Omental fat pad (tissue), 4 donors: ENCODE results near the gene APRT. TPM values are rescaled to one million over a fixed set of nuclear protein-coding genes. Genes with fewer than 3 reads are reported as not detected.

ENCODE experiments used
- ATAC-seq: fragments of 150-250 bp; one replicate; pipeline ENCODE4 v1.9.1; 2016; ENCODE audit warnings: mild to moderate bottlenecking, moderate library complexity; ENCODE audit not compliant: low FRiP score
- DNase-seq: peaks from one replicate; pipeline ENCODE4 v3.0.0-alpha.2; 2019; ENCODE audit warnings: low spot score
- CTCF ChIP-seq, 3 donors: fragments of 450-650 bp; IDR thresholded peaks; one replicate each; pipeline ENCODE4 v1.5.1; 2016 to 2017; ENCODE audit warnings: antibody characterized with exemption in 3 of 3, mild to moderate bottlenecking in 3 of 3, moderate library complexity in 2 of 3
- total RNA-seq, 4 donors: library from RNA; depleted of rRNA; stranded (reverse); fragments of >200 nt; gene quantifications; one replicate each; pipeline ENCODE4 v1.1.0, GENCODE V29; 2016

APRT gene
- total RNA-seq, 4 donors from 2014 or later, result 94.4 to 127 (median 115) TPM

DNA sequence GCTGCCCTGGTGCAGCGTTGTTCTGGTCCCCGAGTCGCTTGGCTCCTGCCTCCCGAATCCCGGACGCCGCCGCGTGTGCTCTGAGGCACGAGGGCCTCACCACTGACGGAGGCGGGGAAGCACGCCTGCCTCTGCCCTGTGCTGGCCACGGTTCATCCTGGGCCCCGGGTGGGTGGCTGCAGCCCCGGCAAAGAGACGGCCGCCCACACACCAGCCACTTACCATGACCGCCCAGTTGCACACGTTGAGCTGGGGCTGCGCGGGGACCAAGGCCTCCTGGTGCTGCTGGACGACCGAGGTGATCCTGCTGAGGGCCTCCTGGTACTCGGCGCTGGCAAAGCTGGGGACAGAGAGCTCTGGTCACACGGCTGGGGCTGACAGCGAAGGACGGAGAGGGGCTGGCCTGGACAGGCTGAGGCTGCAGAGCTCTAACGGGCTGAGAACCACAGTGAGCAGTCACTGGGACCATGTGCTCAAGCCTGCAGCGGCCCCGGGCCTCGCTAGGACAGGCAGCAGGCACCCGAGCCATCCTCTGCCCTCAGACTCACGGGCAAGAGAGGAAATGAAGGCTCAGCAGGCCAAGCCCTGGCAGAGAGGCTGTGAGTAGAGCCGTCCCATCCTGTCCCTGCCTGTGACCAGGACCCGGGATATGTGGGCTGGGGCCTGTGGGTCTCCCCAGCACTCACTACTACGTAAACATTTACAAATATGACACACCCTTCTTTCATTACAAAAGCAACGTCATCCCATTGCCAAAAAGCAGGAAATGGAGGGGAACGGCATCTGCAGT, 6.3 kb upstream of the APRT start:
- no peak for TF ChIP-seq CTCF (IDR thresholded peaks at IDR 0.05)
- ATAC-seq, result no peak
- DNase-seq, result no peak

GRCh38 chr16:88816736-88817535, 5.2 kb upstream of the APRT start:
- DNase-seq (no peak), ATAC-seq (no peak)
- no peak for TF ChIP-seq CTCF (IDR thresholded peaks at IDR 0.05)

- no peak for DNase-seq
- ATAC-seq, result no peak
- no peak for TF ChIP-seq CTCF (IDR thresholded peaks at IDR 0.05)
Measured at GRCh38 chr16:88815901-88816589, 4.3 kb upstream of the APRT start.

- ATAC-seq, result no peak
- TF ChIP-seq CTCF (IDR thresholded peaks at IDR 0.05), result no peak
Measured at GRCh38 chr16:88815227-88815626, 3.5 kb upstream of the APRT start.

DNA sequence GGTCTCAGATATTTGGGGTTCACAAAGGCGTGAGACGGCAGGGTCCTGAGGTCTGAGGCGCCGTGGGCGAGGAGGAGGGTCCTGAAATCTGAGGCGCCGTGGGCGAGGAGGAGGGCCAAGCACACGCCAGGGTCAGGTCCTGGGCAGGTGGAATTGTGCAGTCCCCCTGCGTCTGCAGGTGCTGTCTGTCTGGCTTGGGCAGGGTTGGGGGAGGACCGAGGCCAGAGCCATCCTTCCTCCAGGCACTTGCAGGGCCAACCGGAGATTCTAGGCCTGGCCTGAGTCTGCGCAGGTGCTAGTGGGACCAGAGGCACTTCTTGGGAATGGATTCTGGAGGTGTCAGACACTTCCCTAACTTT, 2.4 kb upstream of the APRT start:
- no peak for DNase-seq
- ATAC-seq, result no peak
- no peak for TF ChIP-seq CTCF (IDR thresholded peaks at IDR 0.05)

More at GRCh38 chr16:88815227-88815626, 3.5 kb upstream of the APRT start:
- no peak for DNase-seq

DNA sequence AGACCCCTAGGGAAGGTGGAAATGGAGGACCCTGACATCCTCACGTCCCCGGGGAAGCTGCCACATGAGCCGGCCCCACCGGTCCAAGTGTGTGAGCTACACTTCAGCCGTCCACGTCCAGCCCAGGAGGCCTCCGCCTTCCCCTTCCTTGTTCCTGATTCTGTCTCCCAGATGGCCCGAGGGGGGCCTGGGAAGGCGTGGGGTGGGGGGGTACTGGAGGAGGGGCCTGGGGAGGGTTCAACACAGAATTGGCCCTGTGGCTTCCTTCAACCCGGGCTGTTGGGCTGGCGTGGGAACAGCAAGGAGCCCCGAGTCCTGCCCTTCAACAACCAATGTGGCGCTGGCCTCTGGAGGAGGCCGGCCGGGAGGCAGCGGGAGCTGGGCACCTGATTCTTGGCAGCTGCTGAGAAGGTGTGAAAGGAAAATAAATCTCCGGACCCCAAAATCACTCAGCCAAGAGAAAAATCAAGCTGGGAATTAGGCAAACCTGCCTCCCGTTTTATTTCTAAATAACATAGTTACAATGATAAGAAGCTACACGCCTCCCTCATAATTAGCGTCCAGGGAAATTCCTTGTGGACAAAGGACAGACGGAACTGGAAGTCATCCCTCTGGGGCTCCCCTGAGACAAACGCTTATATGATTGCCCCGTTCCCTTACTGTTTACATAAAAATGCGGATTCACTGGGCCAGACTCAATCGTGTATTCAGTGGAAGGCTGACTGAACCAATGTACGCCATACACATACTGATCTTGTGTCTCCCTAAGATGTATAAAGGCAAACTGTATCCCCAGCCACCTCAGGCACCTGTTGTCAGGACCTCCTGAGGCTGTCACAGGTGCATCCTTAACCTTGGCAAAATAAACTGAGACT, 1.8 kb upstream of the APRT start:
- ATAC-seq (no peak), DNase-seq (no peak)
- TF ChIP-seq CTCF (IDR thresholded peaks at IDR 0.05), result no peak
